Chondrocyte (in vitro differentiated cells): Measurements from ENCODE around the gene TPX2. TPM values are rescaled to one million over a fixed set of nuclear protein-coding genes. Genes with fewer than 3 reads are reported as not detected.
A peak's percentile ranks its signal among the peaks of the same experiment; 100 is the strongest.

Experiments used
- DNase-seq: peaks from one replicate; pipeline ENCODE4 v3.0.0; 2021; ENCODE audit warnings: mixed read lengths, low spot score
- H3K27ac Mint-ChIP-seq: one replicate; pipeline ENCODE4 v1.8.0; 2021; ENCODE audit warnings: mild to moderate bottlenecking, moderate library complexity, mixed read lengths; ENCODE audit not compliant: unreplicated experiment
- H3K27me3 Mint-ChIP-seq: 2 replicates; pipeline ENCODE4 v1.8.0; 2021; ENCODE audit warnings: low read depth, mixed read lengths
- H3K36me3 Mint-ChIP-seq: 2 replicates; pipeline ENCODE4 v1.8.0; 2021; ENCODE audit warnings: low read depth, mixed read lengths
- H3K4me1 Mint-ChIP-seq: 2 replicates; pipeline ENCODE4 v1.8.0; 2021; ENCODE audit warnings: low read depth, mild to moderate bottlenecking, mixed read lengths
- H3K4me3 Mint-ChIP-seq: one replicate; pipeline ENCODE4 v1.8.0; 2021; ENCODE audit warnings: mild to moderate bottlenecking, moderate library complexity, mixed read lengths; ENCODE audit not compliant: unreplicated experiment
- H3K9me3 Mint-ChIP-seq: 2 replicates; pipeline ENCODE4 v1.8.0; 2021; ENCODE audit warnings: low read depth, mixed read lengths
- total RNA-seq: library from RNA; stranded (reverse); gene quantifications from 3 replicates; pipeline ENCODE4 v1.2.1, GENCODE V29; 2021
- TF ChIP-seq, protein P1 (sequence below): fragments of 200-600 bp; sonication (generic); IDR thresholded peaks from 2 replicates; pipeline ENCODE4 v1.5.0; 2021; ENCODE audit warnings: antibody characterized with exemption, mild to moderate bottlenecking, moderate library complexity

TPX2 gene
- total RNA-seq, 1 donor from 2014 or later, result 49.6 TPM

DNA sequence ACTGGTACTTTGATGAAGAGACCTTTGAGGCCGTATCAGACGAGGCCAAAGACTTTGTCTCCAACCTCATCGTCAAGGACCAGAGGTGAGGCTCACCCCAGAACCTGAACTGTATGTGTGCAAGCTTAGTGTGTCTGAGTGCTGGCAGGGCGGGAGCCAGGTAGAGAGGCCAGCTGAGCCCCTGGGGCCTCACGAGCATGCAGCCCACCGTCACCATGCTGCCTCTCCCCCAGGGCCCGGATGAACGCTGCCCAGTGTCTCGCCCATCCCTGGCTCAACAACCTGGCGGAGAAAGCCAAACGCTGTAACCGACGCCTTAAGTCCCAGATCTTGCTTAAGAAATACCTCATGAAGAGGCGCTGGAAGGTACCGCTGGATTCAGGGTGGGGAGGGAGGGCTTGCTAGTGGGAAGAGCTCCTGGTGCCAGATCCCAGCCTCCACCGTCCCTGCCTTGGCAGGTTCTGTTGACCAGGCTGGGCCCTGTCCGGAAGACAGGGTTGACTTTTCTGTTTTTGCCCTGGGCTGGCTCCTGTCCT is 92.7 kb downstream of the TPX2 start:
- Mint-ChIP-seq H3K9me3 (no peaks in the 10 kb centered on the region), H3K4me3 (no peak overlapping the region), H3K27ac (no peak overlapping the region), H3K36me3 (no peaks in the 10 kb centered on the region), H3K4me1 (peaks cover 18% of the 10 kb centered on the region), H3K27me3 (peaks cover 2% of the 10 kb centered on the region)
- no peak for DNase-seq
- TF ChIP-seq, protein P1, sequence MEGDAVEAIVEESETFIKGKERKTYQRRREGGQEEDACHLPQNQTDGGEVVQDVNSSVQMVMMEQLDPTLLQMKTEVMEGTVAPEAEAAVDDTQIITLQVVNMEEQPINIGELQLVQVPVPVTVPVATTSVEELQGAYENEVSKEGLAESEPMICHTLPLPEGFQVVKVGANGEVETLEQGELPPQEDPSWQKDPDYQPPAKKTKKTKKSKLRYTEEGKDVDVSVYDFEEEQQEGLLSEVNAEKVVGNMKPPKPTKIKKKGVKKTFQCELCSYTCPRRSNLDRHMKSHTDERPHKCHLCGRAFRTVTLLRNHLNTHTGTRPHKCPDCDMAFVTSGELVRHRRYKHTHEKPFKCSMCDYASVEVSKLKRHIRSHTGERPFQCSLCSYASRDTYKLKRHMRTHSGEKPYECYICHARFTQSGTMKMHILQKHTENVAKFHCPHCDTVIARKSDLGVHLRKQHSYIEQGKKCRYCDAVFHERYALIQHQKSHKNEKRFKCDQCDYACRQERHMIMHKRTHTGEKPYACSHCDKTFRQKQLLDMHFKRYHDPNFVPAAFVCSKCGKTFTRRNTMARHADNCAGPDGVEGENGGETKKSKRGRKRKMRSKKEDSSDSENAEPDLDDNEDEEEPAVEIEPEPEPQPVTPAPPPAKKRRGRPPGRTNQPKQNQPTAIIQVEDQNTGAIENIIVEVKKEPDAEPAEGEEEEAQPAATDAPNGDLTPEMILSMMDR, result no peak

DNA sequence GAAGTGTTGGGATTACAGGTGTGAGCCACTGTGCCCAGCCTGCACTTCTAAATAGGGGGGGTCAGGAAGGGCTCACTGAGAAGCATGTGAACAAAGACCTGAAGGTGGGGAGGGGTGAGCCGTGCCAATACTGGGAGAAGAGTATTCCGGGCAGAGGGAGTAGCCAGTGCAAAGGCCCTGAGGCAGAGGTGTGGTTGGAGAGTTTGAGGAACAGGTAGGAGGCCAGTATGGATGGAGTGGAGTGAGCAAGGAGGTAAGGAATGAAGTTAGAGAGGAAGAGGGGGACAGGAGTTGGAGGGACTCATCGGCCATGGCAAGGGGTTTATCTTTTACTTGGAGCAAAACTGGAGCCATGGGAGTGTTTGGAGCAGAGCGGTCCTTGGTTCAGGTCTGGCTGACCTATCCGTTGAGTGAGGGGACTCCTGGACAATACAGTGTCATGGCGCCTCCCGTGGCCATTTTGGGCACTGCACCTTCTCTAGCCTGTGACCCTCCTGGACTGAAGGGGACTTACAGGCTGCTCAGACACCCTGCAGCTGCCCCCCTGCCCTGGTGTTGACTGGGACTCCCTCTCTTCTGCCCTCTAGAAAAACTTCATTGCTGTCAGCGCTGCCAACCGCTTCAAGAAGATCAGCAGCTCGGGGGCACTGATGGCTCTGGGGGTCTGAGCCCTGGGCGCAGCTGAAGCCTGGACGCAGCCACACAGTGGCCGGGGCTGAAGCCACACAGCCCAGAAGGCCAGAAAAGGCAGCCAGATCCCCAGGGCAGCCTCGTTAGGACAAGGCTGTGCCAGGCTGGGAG is 94.2 kb downstream of the TPX2 start:
- Mint-ChIP-seq H3K4me3 (no peak overlapping the region), H3K36me3 (no peaks in the 10 kb centered on the region), H3K9me3 (no peaks in the 10 kb centered on the region), H3K27me3 (no peaks in the 10 kb centered on the region), H3K27ac (no peak overlapping the region), H3K4me1 (peaks cover 18% of the 10 kb centered on the region)
- DNase-seq, result no peak
- TF ChIP-seq, protein P1, result peak; percentile 91

DNA sequence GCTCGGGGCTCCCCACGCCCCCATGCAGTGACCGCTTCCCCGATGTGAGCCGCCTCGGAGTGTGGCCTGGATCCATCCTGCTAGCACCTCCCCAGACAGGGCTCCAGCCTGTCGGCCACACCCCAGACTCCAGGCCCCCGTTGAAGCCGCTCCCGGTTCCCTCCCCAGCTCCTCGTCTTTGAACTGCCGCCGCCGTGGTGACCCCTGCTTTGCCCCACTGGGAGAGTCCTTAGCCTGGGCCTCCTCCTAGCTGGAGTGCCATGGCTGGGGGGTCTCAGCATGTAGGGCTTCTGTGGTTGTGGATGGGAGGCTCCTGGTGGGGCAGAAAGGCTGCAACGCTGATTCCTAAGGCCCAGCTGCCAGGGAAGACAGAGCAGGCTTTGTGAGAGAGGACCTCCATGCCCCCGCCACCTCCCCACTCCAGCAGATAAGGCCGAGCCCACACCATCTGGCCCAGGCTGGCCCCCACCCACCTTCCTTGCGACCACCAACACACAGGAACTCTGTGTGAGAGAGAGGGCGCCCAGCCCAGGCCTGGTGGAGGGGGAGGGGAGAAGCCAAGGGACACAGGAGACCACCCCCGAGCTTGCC is 94.9 kb downstream of the TPX2 start:
- H3K27me3 Mint-ChIP-seq, result no peaks in the 10 kb centered on the region
- no peaks in the 10 kb centered on the region for H3K36me3 Mint-ChIP-seq
- H3K4me3 Mint-ChIP-seq, result no peak overlapping the region
- no peak overlapping the region for H3K27ac Mint-ChIP-seq
- no peaks in the 10 kb centered on the region for H3K9me3 Mint-ChIP-seq
- H3K4me1 Mint-ChIP-seq, result peaks cover 15% of the 10 kb centered on the region
- peak; percentile 90 for DNase-seq
- TF ChIP-seq, protein P1, result no peak

DNA sequence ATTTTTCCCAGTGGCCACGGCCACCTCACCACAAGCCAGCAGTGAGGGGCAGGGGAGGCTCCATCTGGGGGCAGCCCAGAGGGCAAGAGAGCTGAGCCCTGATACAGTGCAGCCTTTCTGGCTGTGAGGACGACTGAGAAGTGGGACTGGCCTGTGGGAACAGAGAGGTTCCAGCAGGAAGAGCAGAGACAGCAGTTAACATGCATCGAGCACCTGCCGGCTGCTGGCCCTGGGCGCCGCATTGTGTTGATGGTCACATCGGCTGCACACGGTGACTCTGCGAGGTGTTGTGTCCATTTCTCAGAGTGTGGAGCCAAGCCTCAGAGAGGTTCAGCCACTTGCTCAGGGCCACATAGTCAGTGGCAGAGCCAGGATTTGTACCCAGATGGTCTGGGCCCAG is 96.5 kb downstream of the TPX2 start:
- no peak for DNase-seq
- H3K4me3 Mint-ChIP-seq, result no peak overlapping the region
- H3K27ac Mint-ChIP-seq, result peak overlapping the region; percentile 86
- H3K36me3 Mint-ChIP-seq, result no peaks in the 10 kb centered on the region
- peaks cover 17% of the 10 kb centered on the region for H3K4me1 Mint-ChIP-seq
- no peaks in the 10 kb centered on the region for H3K9me3 Mint-ChIP-seq
- no peaks in the 10 kb centered on the region for H3K27me3 Mint-ChIP-seq
- TF ChIP-seq, protein P1, result no peak

DNA sequence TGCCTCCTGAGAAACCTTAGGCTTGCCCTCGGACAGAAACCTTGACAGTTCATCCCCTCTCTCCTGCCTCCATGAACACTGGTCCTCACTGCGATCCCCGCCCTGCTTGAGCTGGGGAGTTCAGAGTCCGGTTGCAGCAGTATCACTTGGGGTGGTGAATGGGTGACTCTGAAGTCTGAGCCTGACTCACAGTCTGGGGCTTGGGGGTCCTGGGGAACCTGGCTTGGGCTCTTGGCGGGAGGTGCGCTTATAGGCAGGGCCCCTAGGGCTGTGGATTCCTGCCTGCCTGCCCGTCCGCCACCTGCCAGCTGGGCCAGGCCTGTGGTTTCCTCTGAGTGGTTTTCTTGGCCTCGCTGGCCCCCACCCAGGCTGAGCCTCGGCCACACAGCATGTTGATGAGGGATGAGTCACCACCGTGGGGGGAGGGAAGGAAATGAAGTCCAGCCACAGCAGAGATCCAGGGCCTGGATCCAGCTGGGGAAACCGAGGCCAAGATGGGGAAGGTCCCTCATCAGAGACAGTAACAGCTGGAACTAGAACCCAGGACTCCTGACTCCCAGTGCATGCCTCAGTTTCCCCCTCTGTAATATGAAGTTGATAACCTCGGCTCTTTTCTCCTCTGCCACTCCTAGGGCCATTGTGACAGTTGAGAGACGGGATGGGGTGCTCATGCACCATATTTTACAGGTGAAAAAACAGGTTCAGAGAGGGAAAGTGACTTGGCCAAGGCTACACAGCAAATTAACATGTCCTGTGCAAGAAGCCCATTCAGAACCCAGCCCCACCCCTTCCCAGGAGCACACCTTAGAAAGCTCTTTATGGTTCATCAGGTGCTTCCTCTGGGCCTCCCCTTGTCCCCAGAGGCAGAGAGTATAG is 97.1 kb downstream of the TPX2 start:
- no peak for DNase-seq
- TF ChIP-seq, protein P1, result peak; percentile 13
- H3K27ac Mint-ChIP-seq, result peak overlapping the region; percentile 86
- H3K9me3 Mint-ChIP-seq, result no peaks in the 10 kb centered on the region
- no peak overlapping the region for H3K4me3 Mint-ChIP-seq
- H3K36me3 Mint-ChIP-seq, result no peaks in the 10 kb centered on the region
- H3K27me3 Mint-ChIP-seq, result no peaks in the 10 kb centered on the region
- H3K4me1 Mint-ChIP-seq, result peaks cover 24% of the 10 kb centered on the region
